Activated gamma-delta T cell (primary cell): Measurements from ENCODE around the gene SEMA5B.

Source experiments
- DNase-seq: peaks from one replicate; lab custom pipeline; 2025; lab: John Stamatoyannopoulos, UW

SEMA5B gene

GRCh38 chr3:122892118-122892960 lies 135.2 kb downstream of the SEMA5B start:
- no peak for DNase-seq

DNA sequence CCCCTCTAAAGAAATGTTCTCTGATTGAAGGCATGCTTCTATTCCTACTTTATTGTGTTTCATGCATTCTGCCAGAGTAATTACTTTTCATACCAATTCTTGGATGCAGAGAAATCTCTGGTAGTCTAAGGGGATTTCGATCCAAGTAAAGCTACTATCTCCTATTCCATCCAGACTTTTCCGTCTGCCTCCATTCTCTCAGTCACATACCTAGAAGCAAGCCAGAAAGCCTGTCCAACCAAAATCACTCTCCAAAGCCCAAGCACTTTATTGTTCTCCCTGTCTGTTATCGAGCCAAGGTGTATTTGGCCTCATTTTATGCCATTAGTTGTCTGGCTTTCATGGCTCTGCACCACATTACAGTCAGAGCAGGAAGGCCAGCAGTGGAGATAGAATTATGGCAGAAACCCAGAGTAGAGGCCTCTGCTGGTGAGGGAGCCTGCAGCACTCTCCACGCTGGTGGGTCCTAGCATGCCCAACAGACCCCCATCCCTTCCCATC lies 136.8 kb downstream of the SEMA5B start:
- no peak for DNase-seq

DNA sequence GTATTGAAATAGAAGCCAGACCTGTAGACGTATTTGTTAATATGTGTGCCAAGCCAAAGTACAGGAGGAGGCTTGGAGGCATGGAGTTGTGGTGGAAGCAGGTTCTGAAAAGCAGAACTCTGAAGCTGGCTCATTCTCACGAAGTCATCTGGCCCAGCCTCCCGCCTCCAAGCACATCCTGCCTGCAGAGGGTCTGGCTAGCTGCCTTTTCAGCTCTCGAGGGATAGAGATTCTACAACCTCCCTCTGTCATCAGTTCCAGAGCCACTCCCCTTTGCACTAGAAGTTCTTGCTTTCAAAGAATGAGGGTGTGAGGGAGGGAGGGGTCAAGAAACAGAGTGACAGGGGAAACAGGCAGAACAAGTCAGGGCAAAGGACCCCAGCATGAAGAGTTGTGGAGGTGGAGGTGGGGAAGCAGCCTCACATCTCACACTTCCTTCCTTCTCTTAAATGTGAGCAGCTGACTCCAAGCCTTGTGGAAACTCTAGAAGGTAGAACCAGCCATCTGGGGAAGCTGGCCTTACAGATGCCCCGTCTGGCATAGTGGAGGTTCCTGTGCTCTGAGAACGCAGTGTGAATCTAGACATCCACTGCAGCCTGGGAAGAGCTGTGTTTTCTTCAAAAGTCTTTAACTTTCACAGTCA lies 137.4 kb downstream of the SEMA5B start:
- no peak for DNase-seq

- no peak for DNase-seq
Measured at GRCh38 chr3:122886946-122887345, 140.6 kb downstream of the SEMA5B start.

GRCh38 chr3:122886251-122886650 lies 141.3 kb downstream of the SEMA5B start:
- no peak for DNase-seq

DNA sequence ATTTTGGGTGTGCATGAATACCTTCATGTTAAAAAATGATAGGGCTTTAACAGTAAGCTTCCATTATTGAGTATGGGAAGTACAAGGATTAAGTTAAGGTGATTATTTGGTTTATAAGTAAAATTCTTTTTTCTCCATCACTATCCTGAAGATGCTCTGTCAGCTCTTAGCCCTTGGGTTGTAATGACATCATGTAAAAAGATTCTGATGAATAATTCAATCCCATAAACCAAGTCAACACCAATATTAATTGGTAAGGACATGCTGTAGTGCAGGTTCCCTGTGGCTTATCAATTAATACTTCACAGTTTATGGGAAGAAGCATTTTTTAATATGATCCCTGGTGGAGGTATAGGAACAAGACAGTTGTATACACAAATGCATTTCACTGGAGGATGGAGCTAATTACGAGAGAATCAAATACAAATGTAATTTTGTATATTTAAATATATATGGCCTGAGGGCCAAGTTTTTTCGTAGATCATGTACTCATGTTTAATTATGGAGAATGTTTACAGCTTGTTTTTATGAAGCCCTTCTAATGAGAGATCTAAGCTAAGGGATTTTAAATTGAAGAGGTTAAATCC lies 145.1 kb downstream of the SEMA5B start:
- no peak for DNase-seq

- DNase-seq, result no peak
Measured at GRCh38 chr3:122880624-122881023, 146.9 kb downstream of the SEMA5B start.

DNA sequence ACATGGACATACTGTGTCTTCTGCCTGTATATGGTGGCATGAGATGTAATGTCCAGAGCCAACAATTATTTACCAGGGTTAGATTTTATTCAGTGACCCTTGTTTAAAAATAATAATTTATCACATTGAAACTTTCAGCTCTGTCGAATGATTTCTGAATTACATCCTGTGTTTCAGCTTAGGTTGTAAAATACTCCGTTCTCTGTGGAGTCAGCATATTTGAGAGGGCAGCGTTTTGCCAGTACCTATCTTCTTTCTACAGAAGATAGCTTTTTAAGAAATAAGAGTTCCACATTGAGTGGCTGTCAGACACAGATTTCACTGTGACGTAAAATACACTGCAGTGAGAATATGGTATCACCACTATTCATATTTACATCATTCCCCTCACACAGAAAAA lies 147.4 kb downstream of the SEMA5B start:
- DNase-seq, result no peak

DNA sequence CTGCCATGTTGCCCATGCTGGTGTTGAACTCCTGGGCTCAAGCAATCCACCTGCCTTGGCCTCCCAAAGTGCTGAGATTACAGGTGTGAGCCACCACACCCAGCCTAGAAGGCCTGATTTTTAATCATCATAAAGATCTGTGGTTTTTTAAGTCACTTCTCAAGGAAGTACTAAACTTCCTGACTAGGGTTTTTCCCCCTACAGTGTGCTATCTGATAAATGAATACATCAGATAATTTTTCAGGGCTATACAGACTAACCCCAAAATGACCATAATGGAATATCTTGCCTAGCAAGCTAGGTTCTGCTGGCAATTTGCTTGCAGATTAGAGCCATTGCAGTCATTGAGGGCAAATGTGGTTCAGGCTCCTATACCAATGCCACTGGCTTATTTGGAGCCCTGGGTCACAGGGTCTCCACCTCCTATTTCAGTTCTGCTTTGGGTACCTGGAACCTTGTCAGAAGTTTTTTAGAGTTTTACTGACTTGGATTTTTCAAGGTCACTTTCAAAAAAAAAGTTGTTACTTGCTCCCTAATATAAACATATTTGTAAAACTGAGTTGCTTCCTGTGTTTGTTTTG lies 151.9 kb downstream of the SEMA5B start:
- no peak for DNase-seq

DNA sequence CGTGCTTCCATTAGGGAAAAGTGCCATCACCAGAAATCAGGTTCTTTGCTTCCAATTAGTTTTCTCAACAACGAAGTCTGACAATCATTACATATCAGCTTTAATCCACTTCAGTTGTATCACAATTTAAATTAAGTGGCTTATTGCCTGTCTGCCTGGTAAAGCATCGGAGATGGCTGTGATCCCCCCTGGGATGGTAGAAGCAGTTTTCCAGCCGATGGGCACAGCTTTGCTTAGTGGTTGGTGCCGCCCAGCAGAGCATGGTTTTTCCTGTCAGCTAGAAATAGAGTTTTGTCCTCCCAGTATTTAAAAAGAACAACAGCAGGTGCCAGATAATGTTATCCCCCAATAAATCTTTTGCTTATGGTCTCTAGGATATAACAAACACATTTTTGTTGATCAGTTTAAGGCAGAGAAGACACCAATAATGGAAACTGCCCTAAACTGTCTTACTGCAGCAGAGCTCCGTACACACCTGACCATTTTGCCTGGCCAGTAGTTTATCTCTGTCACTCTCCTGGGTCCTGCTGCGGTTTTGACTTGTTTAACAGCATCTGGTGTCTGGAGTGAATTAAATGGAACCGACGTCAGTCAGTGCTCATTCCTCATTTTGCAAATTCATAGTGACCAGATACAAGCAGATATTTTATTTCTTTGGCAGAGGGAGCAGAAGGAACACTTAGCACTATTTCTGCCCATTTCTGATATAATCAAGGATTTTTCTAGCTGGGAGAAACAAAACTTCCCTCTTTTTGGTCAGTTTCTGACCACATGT lies 153.6 kb downstream of the SEMA5B start:
- no peak for DNase-seq

DNA sequence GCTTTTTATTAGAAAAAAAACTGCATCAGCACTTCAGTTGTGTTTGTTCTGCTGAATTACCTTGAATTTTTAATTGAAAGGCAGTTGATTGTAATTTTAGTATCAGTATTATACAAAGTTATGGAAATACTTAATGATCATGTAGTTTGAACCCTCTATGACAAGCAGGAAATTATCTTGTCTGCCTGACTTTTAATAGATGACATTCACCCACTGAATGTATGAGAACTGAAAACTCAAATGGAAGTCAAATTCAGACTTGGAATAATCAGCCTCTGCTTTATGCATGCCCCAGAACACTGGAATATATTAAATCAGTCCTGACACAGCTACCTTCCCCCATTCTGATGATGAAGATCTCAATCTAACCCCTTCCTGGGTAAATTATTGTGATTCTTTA lies 159.2 kb downstream of the SEMA5B start:
- no peak for DNase-seq

DNA sequence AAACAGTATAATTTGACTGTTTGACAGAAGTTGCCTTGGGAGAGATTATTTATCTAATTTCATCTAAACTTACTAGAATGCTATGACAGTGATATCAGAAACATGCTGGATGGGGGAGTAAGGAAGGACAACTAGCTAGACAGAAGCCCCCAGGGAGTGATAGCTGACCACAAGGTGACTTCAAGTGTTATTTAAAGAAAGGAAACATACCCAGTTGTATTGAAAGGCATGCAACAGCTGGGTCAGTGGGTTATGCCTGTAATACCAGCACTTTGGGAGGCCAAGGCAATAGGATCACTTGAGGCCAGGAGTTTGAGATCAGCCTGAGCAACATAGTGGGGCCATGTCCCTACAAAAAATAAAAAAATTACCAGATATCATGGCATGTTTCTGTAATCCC lies 163.1 kb downstream of the SEMA5B start:
- DNase-seq, result no peak

- no peak for DNase-seq
Measured at GRCh38 chr3:122862381-122862780, 165.2 kb downstream of the SEMA5B start.
